CD4-positive, alpha-beta T cell treated with Interleukin-17A for 1 hour (primary cell): ENCODE measurements around the gene SPDYE16.
"Not testable (repeated sequence)": the region's sequence is repeated elsewhere in the genome, so short reads cannot be mapped to it uniquely, and the experiment has no call there.

Source experiments
- DNase-seq: peaks from one replicate; pipeline ENCODE4 v3.0.0-alpha.2; 2020

SPDYE16 gene

GRCh38 chr7:76503244-76503643 lies 39.9 kb downstream of the SPDYE16 start:
- not testable (repeated sequence) for DNase-seq

DNA sequence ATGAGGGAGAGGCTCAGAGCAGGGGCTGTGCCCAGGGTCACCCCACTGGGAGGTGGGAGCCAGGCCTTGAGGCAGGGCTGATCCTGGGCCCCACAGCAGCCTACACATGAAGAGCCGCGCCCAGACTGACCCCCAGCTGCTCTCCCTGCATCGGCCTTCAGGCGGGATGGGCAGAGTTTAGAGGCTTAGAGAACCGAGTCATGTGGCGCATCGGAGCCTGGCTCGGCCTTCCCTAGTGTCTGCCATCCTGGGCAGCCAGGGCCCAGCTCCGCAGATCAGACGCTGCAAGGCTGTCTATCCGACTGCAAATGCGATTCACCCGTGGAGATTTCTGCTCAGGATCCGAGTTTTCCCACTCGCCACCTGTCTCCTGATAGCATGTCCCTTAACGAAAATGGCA lies 40.3 kb downstream of the SPDYE16 start:
- not testable (repeated sequence) for DNase-seq

DNA sequence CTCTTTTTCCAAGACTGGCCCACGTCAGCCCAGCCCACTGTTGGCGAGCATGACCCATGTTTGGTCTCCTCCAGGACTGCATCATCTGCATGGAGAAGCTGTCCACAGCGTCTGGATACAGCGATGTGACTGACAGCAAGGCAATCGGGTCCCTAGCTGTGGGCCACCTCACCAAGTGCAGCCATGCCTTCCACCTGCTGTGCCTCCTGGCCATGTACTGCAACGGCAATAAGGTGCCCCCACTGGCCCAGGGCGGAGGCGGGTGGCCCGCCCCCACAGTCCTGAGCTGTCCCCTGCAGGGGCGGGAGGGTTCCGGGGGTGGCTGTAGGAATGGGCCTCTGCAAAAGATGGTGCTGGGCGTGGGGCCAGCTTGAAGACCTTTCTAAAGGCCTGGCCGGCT lies 40.9 kb downstream of the SPDYE16 start:
- not testable (repeated sequence) for DNase-seq

DNA sequence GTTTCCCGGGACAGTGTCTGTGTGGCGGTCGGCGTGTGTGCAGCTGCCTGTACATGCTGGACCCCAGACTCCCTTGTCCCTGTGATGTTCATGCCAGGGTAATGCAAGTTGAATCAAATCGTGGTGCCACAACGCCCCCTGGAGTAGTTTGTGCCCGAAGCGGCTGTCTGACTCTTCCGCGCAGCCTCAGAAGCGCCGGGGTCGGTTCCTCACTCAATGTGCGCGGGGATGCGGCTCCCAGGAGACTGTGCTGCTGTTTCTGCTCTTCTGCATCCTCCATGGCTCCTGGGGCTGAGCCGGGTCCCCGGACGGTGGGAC lies 43.2 kb downstream of the SPDYE16 start:
- not testable (repeated sequence) for DNase-seq

DNA sequence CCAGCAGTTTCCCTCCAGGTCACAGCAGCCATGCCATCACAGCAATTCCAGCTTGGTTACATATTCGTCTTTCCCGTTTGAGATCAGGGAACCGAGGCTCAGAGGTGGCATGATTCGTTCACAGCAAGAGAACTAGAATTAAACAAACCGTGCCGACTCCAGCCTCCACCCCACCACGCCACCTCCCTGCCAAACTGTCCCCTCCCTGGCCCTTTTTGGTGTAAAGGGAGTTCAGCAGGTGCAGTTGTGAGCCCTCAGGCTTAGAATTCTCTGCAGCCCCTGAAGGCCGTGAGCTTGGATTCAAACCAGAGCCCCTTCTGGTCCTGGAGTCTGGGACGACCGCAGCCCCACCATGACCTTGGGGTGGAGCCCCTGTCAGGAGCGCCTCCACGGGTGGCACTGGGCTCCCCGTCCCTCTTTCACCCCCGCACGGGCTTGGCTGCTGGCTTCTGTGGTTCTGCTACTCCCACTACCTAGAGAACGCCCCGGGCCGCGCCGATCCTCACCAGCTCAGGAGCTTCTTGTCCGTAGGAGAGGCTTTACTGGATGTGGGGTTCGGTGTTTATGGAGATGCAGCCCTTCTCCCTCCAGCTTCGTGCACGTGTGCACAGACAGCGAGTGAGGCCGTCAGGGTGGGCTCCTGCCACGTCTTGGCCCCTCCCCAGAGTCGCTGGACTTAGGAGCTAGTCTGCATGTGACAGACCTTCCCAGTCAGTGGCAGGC lies 43.7 kb downstream of the SPDYE16 start:
- DNase-seq = not testable (repeated sequence)

GRCh38 chr7:76498583-76499200 lies 44.4 kb downstream of the SPDYE16 start:
- not testable (repeated sequence) for DNase-seq

- DNase-seq = not testable (repeated sequence)
Observed at GRCh38 chr7:76497918-76498582, 45.0 kb downstream of the SPDYE16 start.

DNA sequence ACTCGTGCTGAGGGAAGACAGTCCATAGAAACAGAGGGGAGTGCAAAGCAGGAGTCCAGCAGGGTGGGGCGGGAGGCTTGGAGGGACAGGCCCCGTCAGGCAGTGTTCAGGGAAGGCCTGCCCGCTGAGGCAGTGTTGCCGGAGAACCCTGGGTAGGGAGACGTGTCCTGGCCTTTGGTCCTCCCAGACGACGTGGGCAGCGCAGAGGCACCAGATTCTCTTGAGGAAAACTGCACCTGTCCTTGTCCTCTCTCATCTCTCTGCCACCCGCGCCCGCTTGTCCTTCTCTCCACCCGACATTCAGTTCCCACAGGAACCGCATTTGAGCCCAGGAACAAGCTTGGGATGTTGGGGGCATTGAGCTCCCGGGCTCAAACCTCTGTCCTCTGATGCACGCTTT lies 47.4 kb downstream of the SPDYE16 start:
- not testable (repeated sequence) for DNase-seq

GRCh38 chr7:76492139-76492538 lies 51.0 kb downstream of the SPDYE16 start:
- not testable (repeated sequence) for DNase-seq

DNA sequence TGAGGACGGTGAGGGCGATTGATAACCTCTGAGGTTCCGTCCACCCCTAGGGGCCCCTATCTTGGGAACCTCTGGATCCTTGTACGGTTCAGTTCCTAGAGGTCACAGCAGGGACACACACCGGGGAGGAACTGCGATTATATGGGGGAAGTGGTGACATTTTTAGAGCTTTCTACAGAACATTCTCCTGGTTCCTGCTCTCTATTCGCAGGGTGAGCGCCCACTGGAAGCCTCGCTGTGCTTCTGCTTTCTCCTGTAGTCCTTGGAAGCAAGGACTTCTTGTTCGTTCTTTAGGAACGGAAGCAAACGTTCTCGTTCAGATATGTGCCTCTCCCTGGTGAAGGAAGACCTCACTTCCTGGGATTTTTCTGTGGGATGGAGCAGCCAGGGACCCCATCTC lies 55.1 kb downstream of the SPDYE16 start:
- not testable (repeated sequence) for DNase-seq

DNA sequence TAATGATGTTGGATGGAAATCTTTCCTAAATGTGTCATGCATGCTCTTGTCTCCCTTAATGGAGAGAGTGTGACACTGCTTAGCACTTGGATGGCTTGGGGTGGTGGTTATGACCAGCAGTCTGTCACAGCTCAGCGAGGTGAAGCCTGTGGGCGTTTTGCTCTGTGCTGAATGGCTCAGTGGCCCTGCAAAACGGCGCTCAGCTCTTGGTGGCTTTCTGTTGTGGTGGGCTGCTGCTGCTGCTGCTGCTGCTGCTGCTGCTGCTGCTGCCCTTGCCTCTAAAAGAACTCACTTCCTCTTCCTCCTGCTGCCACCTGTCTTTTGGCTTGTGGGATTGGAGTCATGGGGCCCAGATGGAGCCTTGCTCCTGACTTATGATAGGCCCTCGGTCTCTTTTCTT lies 56.5 kb downstream of the SPDYE16 start:
- DNase-seq = peak; percentile 42

- DNase-seq = not testable (repeated sequence)
Observed at GRCh38 chr7:76485822-76486610, 57.1 kb downstream of the SPDYE16 start.

DNA sequence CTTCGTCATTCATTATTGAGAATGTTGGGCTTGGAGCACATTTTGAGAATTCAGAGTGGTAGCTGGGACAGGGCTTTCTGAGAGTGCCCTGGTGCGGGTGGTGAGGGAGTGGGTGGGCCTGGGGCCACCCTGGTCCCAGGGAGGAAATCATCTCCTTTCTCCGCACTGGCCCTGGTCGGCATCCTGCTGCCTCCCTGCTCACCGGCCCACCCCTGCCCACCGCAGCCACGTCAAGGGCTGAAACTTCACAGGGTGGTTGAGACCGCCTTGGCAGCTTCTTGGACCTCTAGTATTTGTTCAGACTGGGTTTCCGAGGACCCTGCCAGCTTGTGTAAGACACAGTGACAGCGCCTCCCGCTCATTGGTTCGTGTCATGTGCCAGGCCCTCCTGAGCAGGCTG lies 58.6 kb downstream of the SPDYE16 start:
- not testable (repeated sequence) for DNase-seq

DNA sequence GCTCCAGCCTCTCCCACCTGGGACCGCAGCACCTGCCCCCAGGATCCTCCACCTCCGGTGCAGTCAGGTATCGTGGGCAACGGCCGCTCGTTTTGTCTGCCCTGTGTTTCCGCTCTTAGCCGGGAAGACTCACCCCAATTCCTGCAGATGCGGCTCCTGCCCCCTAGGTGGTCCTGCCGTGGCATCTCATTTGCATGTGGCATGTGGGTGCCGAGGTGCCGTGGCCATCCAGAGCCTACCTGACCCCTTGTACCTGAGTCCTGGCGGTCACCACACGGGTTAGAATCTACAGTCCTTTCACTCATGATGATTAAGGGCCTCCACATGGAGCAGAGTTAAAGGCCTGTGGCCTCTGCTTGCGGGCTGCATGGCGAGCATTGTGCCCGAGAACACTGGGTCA lies 60.0 kb downstream of the SPDYE16 start:
- not testable (repeated sequence) for DNase-seq

DNA sequence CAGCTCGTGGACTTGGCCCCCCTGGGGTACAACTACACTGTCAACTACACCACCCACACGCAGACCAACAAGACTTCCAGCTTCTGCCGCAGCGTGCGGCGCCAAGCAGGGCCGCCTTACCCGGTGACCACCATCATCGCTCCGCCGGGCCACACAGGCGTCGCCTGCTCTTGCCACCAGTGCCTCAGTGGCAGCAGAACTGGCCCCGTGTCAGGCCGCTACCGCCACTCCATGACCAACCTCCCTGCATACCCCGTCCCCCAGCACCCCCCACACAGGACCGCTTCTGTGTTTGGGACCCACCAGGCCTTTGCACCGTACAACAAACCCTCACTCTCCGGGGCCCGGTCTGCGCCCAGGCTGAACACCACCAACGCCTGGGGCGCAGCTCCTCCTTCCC lies 60.4 kb downstream of the SPDYE16 start:
- not testable (repeated sequence) for DNase-seq
